Natural killer cell (primary cell): ENCODE data around the gene APBB1. TPM values are rescaled to one million over a fixed set of nuclear protein-coding genes. Genes with fewer than 3 reads are reported as not detected.
A peak's percentile ranks its signal among the peaks of the same experiment; 100 is the strongest.

ENCODE experiments used
- ATAC-seq, 3 donors: fragments of 150-1000 bp in 2 of 3; fragments of 200-7000 bp in 1 of 3; cut with Tn5 transposase; 1 replicate in 1 of 3; 2 replicates in 2 of 3; pipeline ENCODE4 v1.10.0; 2021; ENCODE audit warnings: mild to moderate bottlenecking in 2 of 3, moderate library complexity in 2 of 3
- DNase-seq, 2 donors: peaks; one replicate each; pipeline versions ENCODE4 v3.0.0 to v3.0.0-alpha.2; 2013 to 2021; ENCODE audit warnings: mixed read lengths in 1 of 2
- H3K27ac ChIP-seq: one replicate; pipeline ENCODE4 v1.5.1; 2013; ENCODE audit warnings: mild to moderate bottlenecking, low read length
- H3K27me3 ChIP-seq: one replicate; pipeline ENCODE4 v1.6.1; 2013; ENCODE audit warnings: low read length; ENCODE audit not compliant: control insufficient read depth, insufficient read depth
- H3K36me3 ChIP-seq: one replicate; pipeline ENCODE4 v1.6.1; 2013; ENCODE audit warnings: low read length; ENCODE audit not compliant: control insufficient read depth, insufficient read depth
- H3K4me1 ChIP-seq: one replicate; pipeline ENCODE4 v1.6.1; 2013; ENCODE audit warnings: low read length; ENCODE audit not compliant: control insufficient read depth, insufficient read depth
- H3K4me3 ChIP-seq: one replicate; pipeline ENCODE4 v1.5.1; 2013; ENCODE audit warnings: low read length
- H3K9me3 ChIP-seq: one replicate; pipeline ENCODE4 v1.6.1; 2013; ENCODE audit warnings: low read length; ENCODE audit not compliant: control insufficient read depth, insufficient read depth
- H3K27ac Mint-ChIP-seq, 2 donors: one replicate each; pipeline ENCODE4 v1.8.0; 2022; ENCODE audit warnings: mild to moderate bottlenecking in 2 of 2, mixed read lengths in 2 of 2, moderate library complexity in 1 of 2
- H3K27me3 Mint-ChIP-seq, 2 donors: one replicate each; pipeline ENCODE4 v1.8.0; 2022; ENCODE audit warnings: low read depth in 2 of 2, mixed read lengths in 2 of 2
- H3K36me3 Mint-ChIP-seq: one replicate; pipeline ENCODE4 v1.8.0; 2022; ENCODE audit warnings: mixed read lengths
- H3K4me1 Mint-ChIP-seq, 2 donors: one replicate each; pipeline ENCODE4 v1.8.0; 2022; ENCODE audit warnings: mixed read lengths in 2 of 2
- H3K4me3 Mint-ChIP-seq: one replicate; pipeline ENCODE4 v1.8.0; 2022; ENCODE audit warnings: mild to moderate bottlenecking, moderate library complexity, mixed read lengths
- H3K9me3 Mint-ChIP-seq, 2 donors: one replicate each; pipeline ENCODE4 v1.8.0; 2022; ENCODE audit warnings: mixed read lengths in 2 of 2
- CTCF ChIP-seq: fragments of 200-600 bp; IDR thresholded peaks from one replicate; pipeline ENCODE4 v1.8.0; 2022; ENCODE audit warnings: antibody characterized with exemption
- WGBS: methylation state at CpG from one replicate; pipeline ENCODE4 v1.1.7; 2013; ENCODE audit warnings: missing lambda C conversion rate; ENCODE audit not compliant: insufficient coverage; 5-methylcytosine and 5-hydroxymethylcytosine counted together
- intact Hi-C: fragments of 100-400 bp; cut with micrococcal nuclease; formaldehyde crosslinking; loops from one replicate; pipeline ENCODE4 v1.14.2; 2022
- total RNA-seq, 4 donors: library from RNA; stranded (reverse); fragments of 120-200 nt in 1 of 4; gene quantifications; one replicate each; pipeline versions ENCODE4 v1.2.3 to v1.2.4, GENCODE V29; 2013 to 2022

APBB1 gene
- total RNA-seq, 3 donors from 2014 or later (not counting 1 experiment from before 2014, with no cell fraction given): 62.8 to 77.1 (median 67.5) TPM

DNA sequence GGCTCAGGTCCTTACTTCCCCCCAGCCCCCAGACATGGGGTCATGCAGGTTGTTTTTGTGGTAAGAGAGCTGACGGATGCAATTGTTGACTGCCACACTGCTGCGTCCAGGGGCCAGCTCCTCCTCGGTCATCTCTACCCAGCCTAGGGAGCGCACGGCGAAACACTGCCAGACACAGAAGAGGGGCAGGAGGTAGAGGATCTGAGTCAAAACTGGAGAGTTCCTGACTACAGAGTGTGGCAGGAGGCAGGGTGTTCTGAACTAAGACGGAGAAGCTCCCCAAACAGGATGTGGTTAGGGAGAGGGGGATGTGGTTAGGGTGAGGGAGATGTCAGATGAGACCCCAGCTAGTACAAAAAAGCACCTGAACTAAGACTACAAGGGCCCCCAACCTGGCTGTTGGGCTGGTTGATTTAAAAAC lies 16.3 kb downstream of the APBB1 start:
- peaks cover 44 to 60% of the 10 kb centered on the region in 2 donors for H3K4me1 Mint-ChIP-seq
- peaks cover 46% of the 10 kb centered on the region for H3K4me1 ChIP-seq
- no peak for TF ChIP-seq CTCF

GRCh38 chr11:6402061-6402470 lies 16.8 kb downstream of the APBB1 start:
- peak in 1 of 2 donors; percentile 58 for DNase-seq
- H3K36me3 ChIP-seq: peaks cover 5% of the 10 kb centered on the region
- H3K4me1 ChIP-seq: peaks cover 46% of the 10 kb centered on the region
- H3K4me3 ChIP-seq: peak overlapping the region; percentile 4
- ATAC-seq: peak; percentile 45 to 65 (median 51)
- Mint-ChIP-seq H3K4me1 (peaks cover 41 to 57% of the 10 kb centered on the region in 2 donors), H3K27ac (peak overlapping the region; percentile 96 to 99), H3K4me3 (peak overlapping the region; percentile 91), H3K9me3 (no peaks in the 10 kb centered on the region), H3K36me3 (no peaks in the 10 kb centered on the region), H3K27me3 (no peaks in the 10 kb centered on the region)
- no peaks in the 10 kb centered on the region for H3K27me3 ChIP-seq
- intact Hi-C loops: loop anchor here (1.0 kb wide), 1 partner anchor 12 kb away; the partner anchor contains the start of gene SMPD1
- H3K9me3 ChIP-seq: no peaks in the 10 kb centered on the region
- no peak for TF ChIP-seq CTCF
- 55% methylated on average over 12 of the region's 12 CpGs for WGBS
- H3K27ac ChIP-seq: peak overlapping the region; percentile 78

More for the DNA sequence above, 16.3 kb downstream of the APBB1 start:
- WGBS: 2% methylated on average over 7 of the region's 7 CpGs
- intact Hi-C loops: loop anchor here (1.0 kb wide), 1 partner anchor 12 kb away; the partner anchor contains the start of gene SMPD1
- H3K27me3 ChIP-seq: no peaks in the 10 kb centered on the region
- peaks cover 5% of the 10 kb centered on the region for H3K36me3 ChIP-seq
- no peaks in the 10 kb centered on the region for H3K9me3 ChIP-seq
- peak overlapping the region; percentile 4 for H3K4me3 ChIP-seq
- Mint-ChIP-seq H3K9me3 (no peaks in the 10 kb centered on the region), H3K4me3 (peak overlapping the region; percentile 91), H3K27me3 (no peaks in the 10 kb centered on the region), H3K27ac (peak overlapping the region; percentile 96 to 99), H3K36me3 (no peaks in the 10 kb centered on the region)
- peak; percentile 71 to 82 (median 78) for ATAC-seq
- H3K27ac ChIP-seq: peak overlapping the region; percentile 78
- peak; percentile 28 to 93 for DNase-seq

- no peak overlapping the region for H3K4me3 Mint-ChIP-seq
- TF ChIP-seq CTCF: no peak
- no peaks in the 10 kb centered on the region for H3K27me3 Mint-ChIP-seq
- peaks cover 35 to 52% of the 10 kb centered on the region in 2 donors for H3K4me1 Mint-ChIP-seq
- Histone ChIP-seq H3K27me3 (no peaks in the 10 kb centered on the region), H3K4me3 (no peak overlapping the region), H3K4me1 (peaks cover 46% of the 10 kb centered on the region), H3K27ac (peak overlapping the region; percentile 78), H3K9me3 (no peaks in the 10 kb centered on the region), H3K36me3 (peaks cover 5% of the 10 kb centered on the region)
- intact Hi-C loops: no loop called here
- no peaks in the 10 kb centered on the region for H3K9me3 Mint-ChIP-seq
- DNase-seq (no peak), ATAC-seq (no peak)
- 94% methylated on average over 6 of the region's 7 CpGs for WGBS
- H3K27ac Mint-ChIP-seq: peak overlapping the region; percentile 50 to 99
- H3K36me3 Mint-ChIP-seq: no peaks in the 10 kb centered on the region
These were observed 17.4 kb downstream of the APBB1 start for GRCh38 chr11:6401464-6401863.
